Fibroblast of mammary gland (primary cell): Measurements from ENCODE around the gene SNUPN.
A peak's percentile ranks its signal among the peaks of the same experiment; 100 is the strongest.
"Not testable (repeated sequence)": the region's sequence is repeated elsewhere in the genome, so short reads cannot be mapped to it uniquely, and the experiment has no call there.

Source experiments
- DNase-seq: peaks from one replicate; pipeline ENCODE4 v3.0.0-alpha.2; 2010; ENCODE audit warnings: low read depth
- H3K4me3 ChIP-seq: 2 replicates; pipeline ENCODE4 v1.5.1; 2011; ENCODE audit warnings: low read depth, mild to moderate bottlenecking, low read length, moderate library complexity; ENCODE audit not compliant: control insufficient read depth
- CTCF ChIP-seq: conservative IDR thresholded peaks from 2 replicates; pipeline ENCODE4 v1.5.1; 2011; ENCODE audit warnings: low read depth, low read length, inconsistent platforms; ENCODE audit not compliant: control insufficient read depth, insufficient read depth

The SNUPN gene

GRCh38 chr15:75641179-75641503 is 15.6 kb upstream of the SNUPN start:
- H3K4me3 ChIP-seq = no peak overlapping the region
- DNase-seq = no peak
- TF ChIP-seq CTCF = no peak

- peak; percentile 65 for DNase-seq
- peak overlapping the region; percentile 86 for H3K4me3 ChIP-seq
- TF ChIP-seq CTCF = peak; percentile 36
These were observed 15.1 kb upstream of the SNUPN start for GRCh38 chr15:75640483-75641178.

- no peak for TF ChIP-seq CTCF
- peak; percentile 96 for DNase-seq
- peak within 1 kb of the TSS; percentile 86 for H3K4me3 ChIP-seq
These were observed 14.4 kb upstream of the SNUPN start, which contains the start of gene IMP3 for GRCh38 chr15:75639709-75640482. Gene IMP3 (minus strand): TSS chr15:75640224. CDS start chr15:75640168, 56 bp downstream.

GRCh38 chr15:75639191-75639708 is 13.7 kb upstream of the SNUPN start:
- peak overlapping the region; percentile 86 for H3K4me3 ChIP-seq
- DNase-seq = no peak
- TF ChIP-seq CTCF = no peak

- no peak for TF ChIP-seq CTCF
- H3K4me3 ChIP-seq = no peak overlapping the region
These were observed 11.9 kb upstream of the SNUPN start for GRCh38 chr15:75637245-75638009.

GRCh38 chr15:75636026-75636425 is 10.5 kb upstream of the SNUPN start:
- TF ChIP-seq CTCF = no peak
- H3K4me3 ChIP-seq = no peak overlapping the region
- no peak for DNase-seq

More at GRCh38 chr15:75637245-75638009, 11.9 kb upstream of the SNUPN start:
- no peak for DNase-seq

- DNase-seq = not testable (repeated sequence)
These were observed 8.4 kb upstream of the SNUPN start for GRCh38 chr15:75633922-75634321.

More at GRCh38 chr15:75633922-75634321, 8.4 kb upstream of the SNUPN start:
- not testable (repeated sequence) for H3K4me3 ChIP-seq
